Activated naive CD4-positive, alpha-beta T cell treated with anti-CD3 and anti-CD28 coated beads for 36 hours (primary cell): ENCODE measurements around the gene BTBD19. TPM values are rescaled to one million over a fixed set of nuclear protein-coding genes. Genes with fewer than 3 reads are reported as not detected.
A peak's percentile ranks its signal among the peaks of the same experiment; 100 is the strongest.

Experiments
- CTCF ChIA-PET: fragments of 350-600 bp; sonication (Branson Sonifier 250); formaldehyde crosslinking; loops from one replicate; lab custom pipeline; 2021; ENCODE audit warnings: antibody characterized with exemption; lab: Charles Lee
- DNase-seq: peaks from one replicate; pipeline ENCODE4 v3.0.0-alpha.2; 2020
- H3K27ac Mint-ChIP-seq: one replicate; pipeline ENCODE4 v1.8.0; 2021; ENCODE audit warnings: mild to moderate bottlenecking, mixed read lengths
- H3K27me3 Mint-ChIP-seq: one replicate; pipeline ENCODE4 v1.8.0; 2021; ENCODE audit warnings: low read depth, mixed read lengths
- H3K36me3 Mint-ChIP-seq: one replicate; pipeline ENCODE4 v1.8.0; 2021; ENCODE audit warnings: low read depth, mixed read lengths
- H3K4me1 Mint-ChIP-seq: one replicate; pipeline ENCODE4 v1.8.0; 2021; ENCODE audit warnings: low read depth, mixed read lengths
- H3K4me3 Mint-ChIP-seq: one replicate; pipeline ENCODE4 v1.8.0; 2021; ENCODE audit warnings: mild to moderate bottlenecking, moderate library complexity, mixed read lengths
- H3K9me3 Mint-ChIP-seq: one replicate; pipeline ENCODE4 v1.8.0; 2021; ENCODE audit warnings: mixed read lengths
- intact Hi-C: fragments of 100-400 bp; cut with micrococcal nuclease; formaldehyde crosslinking; loops from one replicate; pipeline ENCODE4 v1.15.1; 2023
- total RNA-seq, 2 experiments: library from RNA; stranded (reverse); gene quantifications; one replicate each; pipeline ENCODE4 v1.2.3, GENCODE V29; 2021

BTBD19 gene
- total RNA-seq, 2 experiments from 2014 or later = 5.9 to 6.7 TPM

DNA sequence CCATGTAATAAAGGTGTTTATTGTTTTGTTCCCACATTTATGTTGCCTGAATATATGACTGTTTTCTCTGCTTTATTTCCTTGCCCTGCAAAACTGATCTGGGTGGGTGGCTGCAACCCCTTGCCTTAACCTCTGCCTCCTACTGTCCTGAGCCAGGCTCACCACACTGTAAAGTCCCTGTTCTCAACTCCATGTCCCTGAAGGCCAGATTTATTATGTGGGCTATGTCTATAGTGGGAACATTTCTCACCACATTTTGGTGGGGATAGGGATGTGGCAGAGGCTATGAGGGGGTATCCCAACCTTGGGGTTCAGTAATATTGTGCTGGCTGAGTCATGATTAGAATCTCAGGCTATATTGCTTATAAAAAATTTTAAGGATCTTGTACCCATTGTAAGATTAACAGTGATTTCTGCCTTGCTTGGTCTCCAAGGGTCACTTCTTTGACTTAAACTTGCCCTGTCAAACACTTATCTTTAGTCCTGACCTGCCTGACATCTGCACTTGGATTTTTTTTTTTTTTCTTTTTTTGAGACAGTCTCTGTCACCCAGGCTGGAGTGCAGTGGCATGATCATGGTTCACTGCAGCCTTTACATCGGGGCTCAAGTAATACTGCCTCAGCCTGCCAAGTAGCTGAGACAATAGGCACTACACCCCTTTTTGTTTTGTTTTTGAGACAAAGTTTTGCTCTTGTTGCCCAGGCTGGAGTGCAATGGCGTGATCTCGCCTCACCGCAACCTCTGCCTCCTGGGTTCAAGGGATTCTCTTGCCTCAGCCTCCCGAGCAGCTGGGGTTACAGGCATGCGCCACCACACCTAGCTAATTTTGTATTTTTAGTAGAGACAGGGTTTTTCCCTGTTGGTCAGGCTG is 29.4 kb upstream of the BTBD19 start:
- H3K36me3 Mint-ChIP-seq = peaks cover 73% of the 10 kb centered on the region
- no peaks in the 10 kb centered on the region for H3K27me3 Mint-ChIP-seq
- H3K9me3 Mint-ChIP-seq = no peaks in the 10 kb centered on the region
- no peak for DNase-seq
- H3K27ac Mint-ChIP-seq = peak overlapping the region; percentile 92
- H3K4me1 Mint-ChIP-seq = peaks cover 40% of the 10 kb centered on the region
- intact Hi-C loops = no loop called here
- peak overlapping the region; percentile 95 for H3K4me3 Mint-ChIP-seq
- CTCF ChIA-PET = no interaction called here

DNA sequence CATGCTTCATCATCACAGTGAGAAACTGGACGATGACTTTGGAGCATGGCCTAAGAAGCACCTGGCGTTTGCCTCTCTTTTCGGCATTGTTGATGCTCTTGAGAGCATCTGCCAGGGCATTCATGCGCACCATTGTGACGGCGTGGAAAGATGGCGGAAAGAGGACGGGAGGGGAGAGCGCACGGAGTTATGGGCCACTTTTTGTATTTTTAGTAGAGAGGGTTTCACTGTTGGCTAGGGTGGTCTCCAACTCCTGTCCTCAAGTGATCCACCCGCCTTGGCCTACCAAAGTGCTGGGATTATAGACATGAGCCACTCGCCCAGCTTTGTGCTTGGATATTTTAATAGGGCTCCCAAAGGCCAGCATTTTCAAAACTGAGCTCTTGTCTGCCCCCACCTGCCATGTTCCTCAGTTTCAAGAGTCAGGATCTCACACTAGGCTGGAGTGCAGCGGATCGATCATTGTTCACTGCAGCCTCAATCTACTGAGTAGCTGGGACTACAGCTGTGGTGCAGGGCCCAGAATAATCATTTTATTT is 27.7 kb upstream of the BTBD19 start:
- Mint-ChIP-seq H3K27me3 (no peaks in the 10 kb centered on the region), H3K4me1 (peaks cover 46% of the 10 kb centered on the region), H3K9me3 (no peaks in the 10 kb centered on the region), H3K27ac (no peak overlapping the region), H3K4me3 (no peak overlapping the region), H3K36me3 (peaks cover 68% of the 10 kb centered on the region)
- CTCF ChIA-PET = interaction anchor here (0.7 to 1.5 kb wide), 4 partner anchors 20 to 106 kb away, joined by 3 to 6 read pairs (median 4); partner anchors contain the start of genes ARMH1, PLK3 and TMEM53
- DNase-seq = no peak
- intact Hi-C loops = no loop called here

- peaks cover 37% of the 10 kb centered on the region for H3K4me1 Mint-ChIP-seq
- DNase-seq = no peak
- H3K9me3 Mint-ChIP-seq = no peaks in the 10 kb centered on the region
- H3K27me3 Mint-ChIP-seq = no peaks in the 10 kb centered on the region
- no peak overlapping the region for H3K27ac Mint-ChIP-seq
- intact Hi-C loops = loop anchor here (1.0 to 2.0 kb wide), 4 partner anchors 8 to 63 kb away; partner anchors contain the start of gene RPS8
- CTCF ChIA-PET = interaction anchor here (1.9 to 3.9 kb wide), 3 partner anchors 8 to 228 kb away, joined by 5 to 28 read pairs (median 9); partner anchors contain the start of genes HECTD3, RNU5D-1, RPS8 and UROD
- peaks cover 38% of the 10 kb centered on the region for H3K36me3 Mint-ChIP-seq
- H3K4me3 Mint-ChIP-seq = peak overlapping the region; percentile 62
Measured at GRCh38 chr1:44783697-44784093, 24.6 kb upstream of the BTBD19 start.

DNA sequence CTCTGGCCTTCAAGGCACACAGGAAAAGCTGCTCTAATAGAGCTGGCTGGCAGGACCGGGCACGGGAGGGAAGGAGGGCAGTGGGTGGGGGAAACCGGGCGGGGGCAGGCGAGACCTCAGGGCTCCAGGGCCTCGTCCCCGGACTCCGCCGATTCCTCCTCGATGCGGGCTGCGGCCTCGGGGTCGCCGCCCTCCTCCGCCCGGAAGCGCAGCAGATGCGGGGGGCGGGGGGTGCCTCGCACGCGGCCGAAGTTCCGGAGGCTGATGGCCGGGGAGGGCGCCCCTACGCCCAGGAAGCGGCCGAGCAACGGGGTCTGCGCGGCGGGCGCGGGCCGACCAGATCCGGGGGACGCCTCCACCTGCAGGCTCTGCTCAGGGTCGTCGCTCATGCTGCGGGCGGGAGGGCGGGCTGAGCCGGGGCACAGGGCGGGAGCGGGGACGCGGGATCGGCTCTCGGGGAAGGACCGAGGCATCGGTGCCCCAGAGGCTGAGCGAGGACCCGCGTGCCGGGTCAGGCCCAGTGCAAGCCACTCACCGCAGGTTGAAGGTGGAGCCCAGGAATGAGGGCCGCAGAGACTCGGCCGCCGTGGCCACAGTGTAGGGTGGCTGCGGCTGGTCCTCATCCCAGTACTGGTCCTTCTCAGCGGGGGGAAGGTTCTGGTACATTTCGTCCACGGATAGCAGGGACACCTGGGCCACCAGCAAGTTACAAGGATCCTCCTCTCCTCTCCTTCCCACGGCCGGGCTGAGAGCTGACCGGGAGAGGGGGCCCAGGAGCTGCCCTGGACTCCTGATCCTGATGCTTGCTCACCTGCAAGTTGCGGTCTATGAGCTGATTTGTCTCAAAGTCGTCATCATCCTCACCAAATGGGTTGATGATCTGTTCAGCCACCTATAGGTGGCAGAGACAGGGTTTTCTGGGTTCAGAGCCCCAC is 24.0 kb upstream of the BTBD19 start:
- H3K4me3 Mint-ChIP-seq = peak overlapping the region; percentile 72
- H3K27me3 Mint-ChIP-seq = no peaks in the 10 kb centered on the region
- H3K9me3 Mint-ChIP-seq = no peaks in the 10 kb centered on the region
- peak; percentile 45 for DNase-seq
- intact Hi-C loops = loop anchor here (1.0 to 5.0 kb wide), 6 partner anchors 9 to 518 kb away; partner anchors contain the start of genes EIF2B3 and RPS8
- H3K27ac Mint-ChIP-seq = peak overlapping the region; percentile 56
- peaks cover 31% of the 10 kb centered on the region for H3K36me3 Mint-ChIP-seq
- H3K4me1 Mint-ChIP-seq = peaks cover 33% of the 10 kb centered on the region
- CTCF ChIA-PET = interaction anchor here (0.7 to 3.9 kb wide), 11 partner anchors 9 to 227 kb away, joined by 3 to 28 read pairs (median 5); partner anchors contain the start of genes HECTD3, PLK3, RNU5D-1 and RPS8

- H3K36me3 Mint-ChIP-seq = peaks cover 25% of the 10 kb centered on the region
- DNase-seq = no peak
- peak overlapping the region; percentile 56 for H3K27ac Mint-ChIP-seq
- no peaks in the 10 kb centered on the region for H3K9me3 Mint-ChIP-seq
- H3K27me3 Mint-ChIP-seq = no peaks in the 10 kb centered on the region
- peak overlapping the region; percentile 72 for H3K4me3 Mint-ChIP-seq
- intact Hi-C loops = loop anchor here (2.0 to 5.0 kb wide), 4 partner anchors 14 to 517 kb away; partner anchors contain the start of gene EIF2B3
- CTCF ChIA-PET = interaction anchor here (0.7 to 3.9 kb wide), 16 partner anchors 9 to 227 kb away, joined by 3 to 28 read pairs (median 4); partner anchors contain the start of genes HECTD3, PLK3, RNU5D-1 and RPS8
- H3K4me1 Mint-ChIP-seq = peaks cover 33% of the 10 kb centered on the region
Measured at GRCh38 chr1:44785029-44785380, 23.3 kb upstream of the BTBD19 start.

DNA sequence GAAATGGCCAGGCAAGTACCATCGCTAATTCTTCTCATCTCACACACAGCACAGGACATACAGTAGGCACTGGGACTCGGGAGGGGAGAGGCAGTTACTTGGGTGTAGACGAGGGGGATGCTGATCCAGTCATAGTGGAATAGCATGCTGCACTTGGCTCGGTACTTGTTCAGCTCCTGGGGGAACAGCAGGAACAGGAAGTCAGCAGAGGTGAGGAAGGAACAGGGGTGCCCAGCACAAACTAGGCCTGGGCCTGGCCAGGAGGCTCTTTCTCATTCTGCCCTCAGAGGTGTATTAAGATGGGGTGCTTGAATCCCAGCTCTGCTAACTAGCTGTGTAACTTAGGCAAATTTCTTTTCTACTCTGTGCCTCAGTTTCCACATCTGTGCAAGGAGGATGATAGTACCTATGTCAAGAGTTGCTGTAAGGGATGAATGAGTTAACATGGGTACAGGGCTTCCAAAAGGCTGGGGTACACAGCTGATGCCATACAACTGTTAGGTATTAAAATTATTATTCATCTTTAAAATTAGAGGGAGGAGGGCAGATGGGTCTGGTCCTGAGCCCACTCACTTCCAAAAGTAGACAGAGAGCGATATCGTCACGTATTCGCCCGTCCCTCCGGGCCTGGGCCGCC is 22.7 kb upstream of the BTBD19 start:
- peak overlapping the region; percentile 71 for H3K27ac Mint-ChIP-seq
- H3K4me1 Mint-ChIP-seq = peaks cover 27% of the 10 kb centered on the region
- intact Hi-C loops = loop anchor here (1.0 to 5.0 kb wide), 6 partner anchors 13 to 517 kb away; partner anchors contain the start of genes EIF2B3 and UROD
- CTCF ChIA-PET = interaction anchor here (0.7 to 3.9 kb wide), 18 partner anchors 9 to 230 kb away, joined by 3 to 28 read pairs (median 4); partner anchors contain the start of genes HECTD3, PLK3, RNU5D-1 and RPS8
- H3K36me3 Mint-ChIP-seq = peaks cover 18% of the 10 kb centered on the region
- peak overlapping the region; percentile 72 for H3K4me3 Mint-ChIP-seq
- no peak for DNase-seq
- H3K27me3 Mint-ChIP-seq = no peaks in the 10 kb centered on the region
- H3K9me3 Mint-ChIP-seq = no peaks in the 10 kb centered on the region

DNA sequence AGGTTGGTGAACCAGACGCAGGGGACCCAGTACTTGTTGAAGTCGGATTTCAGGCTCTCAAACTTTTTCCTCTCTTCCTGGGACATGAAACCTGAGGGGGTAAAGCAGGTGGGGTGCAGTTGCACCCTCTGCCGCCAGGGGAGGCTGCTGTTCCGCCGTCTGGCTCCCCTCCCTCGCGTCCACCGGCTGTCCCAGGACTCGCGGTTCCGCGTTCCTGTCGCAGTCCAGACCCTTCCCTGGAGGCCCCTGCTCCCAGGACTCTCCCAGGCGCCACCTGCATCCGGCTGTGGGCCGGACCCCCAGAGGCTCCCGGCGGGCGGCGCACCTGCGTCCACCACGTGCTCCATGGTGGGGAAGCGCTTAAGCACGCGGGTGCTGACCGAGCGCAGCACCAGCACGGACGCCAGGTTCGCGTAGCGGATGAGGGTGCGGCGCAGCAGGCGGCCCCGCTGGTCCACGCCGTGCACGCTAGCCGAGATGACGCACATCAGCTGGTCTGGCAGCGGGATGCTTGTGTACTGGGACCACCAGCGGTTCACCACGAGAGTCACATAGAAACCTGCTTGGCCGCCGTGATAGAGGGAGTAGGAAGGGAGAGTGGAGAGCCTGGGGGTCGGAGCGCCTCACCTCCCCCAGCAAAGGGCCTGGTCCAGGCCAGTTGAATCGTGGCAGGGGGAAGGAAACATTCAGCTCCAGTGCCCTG is 22.0 kb upstream of the BTBD19 start:
- Mint-ChIP-seq H3K9me3 (no peaks in the 10 kb centered on the region), H3K27ac (peak overlapping the region; percentile 71), H3K4me3 (peak overlapping the region; percentile 72), H3K36me3 (peaks cover 13% of the 10 kb centered on the region), H3K4me1 (peaks cover 25% of the 10 kb centered on the region), H3K27me3 (no peaks in the 10 kb centered on the region)
- intact Hi-C loops = loop anchor here (1.0 to 5.0 kb wide), 4 partner anchors 34 to 516 kb away; partner anchors contain the start of genes EIF2B3 and UROD
- CTCF ChIA-PET = interaction anchor here (0.7 to 3.9 kb wide), 19 partner anchors 8 to 230 kb away, joined by 3 to 28 read pairs (median 4); partner anchors contain the start of genes PLK3, RNU5D-1, RPS8 and UROD
- peak; percentile 79 for DNase-seq

- peaks cover 25% of the 10 kb centered on the region for H3K4me1 Mint-ChIP-seq
- no peaks in the 10 kb centered on the region for H3K9me3 Mint-ChIP-seq
- intact Hi-C loops = loop anchor here (1.0 to 5.0 kb wide), 4 partner anchors 33 to 515 kb away; partner anchors contain the start of genes EIF2B3 and UROD
- peak overlapping the region; percentile 72 for H3K4me3 Mint-ChIP-seq
- H3K27me3 Mint-ChIP-seq = no peaks in the 10 kb centered on the region
- DNase-seq = no peak
- H3K36me3 Mint-ChIP-seq = peaks cover 6% of the 10 kb centered on the region
- peak overlapping the region; percentile 71 for H3K27ac Mint-ChIP-seq
- CTCF ChIA-PET = interaction anchor here (0.6 to 3.9 kb wide), 11 partner anchors 10 to 228 kb away, joined by 3 to 28 read pairs (median 3); partner anchors contain the start of genes RNU5D-1, RPS8 and UROD
Measured at GRCh38 chr1:44786841-44787426, 21.4 kb upstream of the BTBD19 start.

GRCh38 chr1:44787506-44787905 is 20.8 kb upstream of the BTBD19 start:
- DNase-seq = no peak
- Mint-ChIP-seq H3K27ac (no peak overlapping the region), H3K4me1 (peaks cover 25% of the 10 kb centered on the region), H3K27me3 (no peaks in the 10 kb centered on the region), H3K36me3 (peaks cover 4% of the 10 kb centered on the region), H3K9me3 (no peaks in the 10 kb centered on the region), H3K4me3 (no peak overlapping the region)
- CTCF ChIA-PET = interaction anchor here (0.6 to 2.3 kb wide), 8 partner anchors 9 to 227 kb away, joined by 3 to 7 read pairs (median 4); partner anchors contain the start of genes RNU5D-1 and UROD
- intact Hi-C loops = loop anchor here (5.0 kb wide), 2 partner anchors 200 to 515 kb away; partner anchors contain the start of gene EIF2B3
